WTC11 (cell line): ENCODE data around the gene GATAD2A.

ENCODE experiments used
- CTCF ChIP-seq: fragments of 200-600 bp; IDR thresholded peaks from 2 replicates; pipeline ENCODE4 v1.8.0; 2022; ENCODE audit warnings: antibody characterized with exemption
- E2F5 ChIP-seq: sonication (generic); formaldehyde crosslinking; IDR thresholded peaks from 2 replicates; pipeline ENCODE4 v1.8.1; 2022; ENCODE audit warnings: mild to moderate bottlenecking, moderate library complexity, missing genetic modification reagents
- NFE2L1 ChIP-seq: sonication (generic); formaldehyde crosslinking; IDR thresholded peaks from 2 replicates; pipeline ENCODE4 v1.8.1; 2023; ENCODE audit warnings: missing genetic modification reagents
- TCF7 ChIP-seq: sonication (generic); formaldehyde crosslinking; IDR thresholded peaks from 2 replicates; pipeline ENCODE4 v1.8.0; 2022; ENCODE audit warnings: mild to moderate bottlenecking, low read depth, missing genetic modification reagents, moderate library complexity
- ZNF232 ChIP-seq: sonication (generic); formaldehyde crosslinking; IDR thresholded peaks from 2 replicates; pipeline ENCODE4 v1.8.0; 2022; ENCODE audit warnings: mild to moderate bottlenecking, missing genetic modification reagents

DNA sequence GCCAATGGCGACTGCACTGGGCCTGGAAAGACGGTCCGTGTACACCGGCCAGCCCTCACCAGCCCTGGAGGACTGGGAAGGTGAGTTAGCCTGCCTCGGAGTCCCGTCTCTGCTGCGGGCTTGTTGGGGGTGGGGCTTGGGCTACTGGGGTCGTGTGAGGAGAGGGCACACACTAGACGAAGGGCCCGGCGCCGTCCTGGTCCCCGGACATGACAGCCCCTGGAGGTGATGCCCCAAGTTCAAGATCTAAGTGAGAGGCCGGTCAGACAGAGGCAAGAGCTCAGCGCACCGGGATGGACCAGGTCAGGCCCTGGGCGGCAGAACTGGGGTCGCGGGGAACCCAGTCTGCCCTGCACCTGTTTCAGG, 134.2 kb downstream of the GATAD2A start:
- TF ChIP-seq ZNF232 (no peak), CTCF (no peak), E2F5 (no peak), NFE2L1 (CRISPR knock-in tag) (no peak), TCF7 (no peak)
